Uterus (tissue), 2 donors: ENCODE measurements around the gene NLE1.

Experiments used
- POLR2A ChIP-seq, 2 donors: fragments of 450-650 bp; IDR thresholded peaks; one replicate each; pipeline ENCODE4 v1.6.1; 2016; ENCODE audit warnings: antibody characterized with exemption in 2 of 2, mild to moderate bottlenecking in 1 of 2, moderate library complexity in 1 of 2
- TF ChIP-seq, protein P1 (sequence below), 4 experiments: fragments of 200-600 bp in 2 of 4; fragments of 450-650 bp in 2 of 4; sonication (generic) in 2 of 4; IDR thresholded peaks; one replicate each; pipeline ENCODE4 v1.5.1; 2016 to 2019; ENCODE audit warnings: antibody characterized with exemption in 4 of 4, mild to moderate bottlenecking in 2 of 4, moderate library complexity in 1 of 4

- TF ChIP-seq, protein P1, sequence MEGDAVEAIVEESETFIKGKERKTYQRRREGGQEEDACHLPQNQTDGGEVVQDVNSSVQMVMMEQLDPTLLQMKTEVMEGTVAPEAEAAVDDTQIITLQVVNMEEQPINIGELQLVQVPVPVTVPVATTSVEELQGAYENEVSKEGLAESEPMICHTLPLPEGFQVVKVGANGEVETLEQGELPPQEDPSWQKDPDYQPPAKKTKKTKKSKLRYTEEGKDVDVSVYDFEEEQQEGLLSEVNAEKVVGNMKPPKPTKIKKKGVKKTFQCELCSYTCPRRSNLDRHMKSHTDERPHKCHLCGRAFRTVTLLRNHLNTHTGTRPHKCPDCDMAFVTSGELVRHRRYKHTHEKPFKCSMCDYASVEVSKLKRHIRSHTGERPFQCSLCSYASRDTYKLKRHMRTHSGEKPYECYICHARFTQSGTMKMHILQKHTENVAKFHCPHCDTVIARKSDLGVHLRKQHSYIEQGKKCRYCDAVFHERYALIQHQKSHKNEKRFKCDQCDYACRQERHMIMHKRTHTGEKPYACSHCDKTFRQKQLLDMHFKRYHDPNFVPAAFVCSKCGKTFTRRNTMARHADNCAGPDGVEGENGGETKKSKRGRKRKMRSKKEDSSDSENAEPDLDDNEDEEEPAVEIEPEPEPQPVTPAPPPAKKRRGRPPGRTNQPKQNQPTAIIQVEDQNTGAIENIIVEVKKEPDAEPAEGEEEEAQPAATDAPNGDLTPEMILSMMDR (IDR thresholded peaks at IDR 0.05): peak; percentile 72 to 99 (median 96)
- TF ChIP-seq POLR2A (IDR thresholded peaks at IDR 0.05): peak in 1 of 2 donors; percentile 24
These were observed 22.5 kb downstream of the NLE1 start, which contains the start of gene RAD51D for GRCh38 chr17:35119370-35120165.
